Stimulated activated CD8-positive, alpha-beta memory T cell treated with anti-CD3 and anti-CD28 coated beads, Interleukin-15, amount 100 ng/mL, for 1 hour (primary cell): ENCODE data around the gene PIGU.
"Not testable (repeated sequence)": the region's sequence is repeated elsewhere in the genome, so short reads cannot be mapped to it uniquely, and the experiment has no call there.

Experiments used
- DNase-seq: peaks from one replicate; pipeline ENCODE4 v3.0.0-alpha.2; 2020; ENCODE audit warnings: low read depth

The PIGU gene

GRCh38 chr20:34706912-34707784 lies 30.3 kb upstream of the PIGU start:
- DNase-seq, result no peak

GRCh38 chr20:34706302-34706875 lies 29.5 kb upstream of the PIGU start:
- no peak for DNase-seq

GRCh38 chr20:34705397-34706301 lies 28.8 kb upstream of the PIGU start:
- DNase-seq, result no peak

GRCh38 chr20:34705008-34705396 lies 28.1 kb upstream of the PIGU start:
- no peak for DNase-seq

GRCh38 chr20:34704177-34705007 lies 27.5 kb upstream of the PIGU start, which contains the start of gene TP53INP2:
TP53INP2 (plus strand) TSS chr20:34704344; CDS start chr20:34708740, 4,396 bp downstream.
- DNase-seq, result peak; percentile 67

GRCh38 chr20:34703424-34704176 lies 26.7 kb upstream of the PIGU start:
- no peak for DNase-seq

GRCh38 chr20:34703061-34703423 lies 26.1 kb upstream of the PIGU start:
- no peak for DNase-seq

GRCh38 chr20:34701405-34702085 lies 24.7 kb upstream of the PIGU start:
- no peak for DNase-seq

GRCh38 chr20:34693414-34693813 lies 16.5 kb upstream of the PIGU start:
- DNase-seq, result no peak

- DNase-seq, result no peak
These were observed 14.9 kb upstream of the PIGU start for GRCh38 chr20:34691838-34692237.

GRCh38 chr20:34689486-34689885 lies 12.6 kb upstream of the PIGU start:
- DNase-seq, result no peak

GRCh38 chr20:34683667-34684066 lies 6.8 kb upstream of the PIGU start:
- DNase-seq, result no peak

- DNase-seq, result no peak
These were observed 3.8 kb upstream of the PIGU start for GRCh38 chr20:34680586-34681175.

GRCh38 chr20:34675993-34676641 lies 775 bp downstream of the PIGU start:
- no peak for DNase-seq

- no peak for DNase-seq
These were observed 1.3 kb downstream of the PIGU start for GRCh38 chr20:34675561-34675960.

GRCh38 chr20:34673412-34673811 lies 3.5 kb downstream of the PIGU start:
- no peak for DNase-seq

GRCh38 chr20:34669094-34669493 lies 7.8 kb downstream of the PIGU start:
- DNase-seq, result no peak

GRCh38 chr20:34664751-34665150 lies 12.1 kb downstream of the PIGU start:
- DNase-seq, result not testable (repeated sequence)

GRCh38 chr20:34663213-34663943 lies 13.5 kb downstream of the PIGU start:
- DNase-seq, result no peak
